HG02852 (cell line): ENCODE results near the gene SYT1.

Source experiments
- ATAC-seq: cut with Tn5 transposase; IDR thresholded peaks from one replicate; pipeline ENCODE4 v1.9.1; 2021; ENCODE audit warnings: mild to moderate bottlenecking, moderate library complexity; ENCODE audit not compliant: unreplicated experiment

Gene SYT1

DNA sequence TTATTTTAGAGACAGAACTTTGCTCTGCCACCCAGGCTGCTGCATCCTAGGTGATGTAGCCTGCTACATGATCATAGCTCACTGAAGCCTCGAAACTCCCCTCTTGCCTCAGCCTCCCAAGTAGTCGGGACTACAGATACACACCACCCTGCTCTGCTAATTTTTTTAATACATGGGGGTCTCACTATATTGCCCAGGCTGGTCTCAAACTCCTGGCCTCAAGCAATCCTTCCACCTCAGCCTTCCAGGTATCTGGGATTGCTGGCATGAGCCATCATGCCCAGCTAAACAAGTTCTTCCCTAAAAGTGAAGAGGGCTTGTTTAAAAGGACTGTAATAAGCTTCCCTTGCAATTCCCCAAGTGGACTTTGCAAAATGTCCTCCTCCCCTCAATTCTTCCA, 515.8 kb downstream of the SYT1 start:
- ATAC-seq: no peak

DNA sequence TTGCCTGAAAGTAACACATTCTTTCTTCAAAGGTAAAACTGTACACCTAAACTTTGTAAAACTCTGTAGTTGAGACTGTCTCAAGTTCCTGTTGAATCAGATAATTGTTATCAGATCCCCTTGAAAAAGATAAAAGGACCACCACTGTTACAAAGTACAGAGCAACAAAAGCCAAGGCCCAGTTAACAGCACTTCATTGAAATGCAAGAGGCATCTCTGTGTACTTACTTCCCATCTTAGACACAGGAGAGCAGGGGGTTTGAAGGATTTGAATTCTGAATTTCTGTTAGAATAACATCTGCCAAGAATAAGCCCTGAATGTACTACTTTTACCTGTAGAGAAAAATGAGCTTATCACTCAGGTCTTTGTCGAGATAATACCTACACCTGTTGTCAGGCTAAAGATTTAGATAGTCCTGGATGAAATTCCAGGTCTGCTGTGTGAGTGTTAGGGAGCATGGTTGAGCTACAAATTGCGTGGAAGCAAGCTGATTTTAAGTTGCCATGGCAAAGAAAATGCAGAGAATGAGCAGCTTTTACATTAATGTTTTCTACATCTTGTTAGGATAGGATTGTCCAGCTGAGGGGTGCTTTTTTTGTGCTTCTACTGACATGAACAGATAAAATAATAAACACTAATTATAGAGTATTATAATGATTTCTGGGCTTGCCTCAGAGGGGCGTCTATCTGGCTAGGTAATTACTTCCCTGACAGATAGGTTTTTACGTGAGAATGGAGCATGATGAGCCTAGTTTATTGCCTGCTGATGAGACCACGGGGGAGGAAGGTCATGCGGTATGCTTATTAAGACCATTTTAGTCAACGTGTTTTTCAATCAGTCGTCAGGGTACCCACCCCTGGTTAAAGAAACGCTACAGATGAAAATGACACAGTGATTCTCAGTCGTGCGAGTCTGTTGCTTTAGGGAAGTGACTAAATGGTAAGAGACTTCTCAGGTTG, 517.0 kb downstream of the SYT1 start:
- no peak for ATAC-seq

DNA sequence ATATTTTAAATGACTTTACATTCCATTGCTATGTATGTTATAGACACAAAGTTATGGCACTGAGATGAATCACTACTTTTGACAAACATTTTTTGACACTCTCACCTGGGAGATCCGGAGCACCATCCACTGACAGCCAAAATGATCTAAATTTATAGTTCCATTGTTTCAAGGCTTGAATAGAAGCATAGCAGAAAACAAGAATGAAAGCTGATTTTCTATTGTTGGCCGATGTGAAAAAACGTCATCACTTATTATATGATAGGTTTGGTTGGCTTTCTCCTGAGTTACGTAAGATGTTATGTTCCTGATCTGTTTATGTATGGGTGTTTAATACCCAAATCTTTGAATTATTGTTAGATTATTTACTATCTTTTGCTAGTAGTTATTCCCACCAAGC, 520.0 kb downstream of the SYT1 start:
- no peak for ATAC-seq

DNA sequence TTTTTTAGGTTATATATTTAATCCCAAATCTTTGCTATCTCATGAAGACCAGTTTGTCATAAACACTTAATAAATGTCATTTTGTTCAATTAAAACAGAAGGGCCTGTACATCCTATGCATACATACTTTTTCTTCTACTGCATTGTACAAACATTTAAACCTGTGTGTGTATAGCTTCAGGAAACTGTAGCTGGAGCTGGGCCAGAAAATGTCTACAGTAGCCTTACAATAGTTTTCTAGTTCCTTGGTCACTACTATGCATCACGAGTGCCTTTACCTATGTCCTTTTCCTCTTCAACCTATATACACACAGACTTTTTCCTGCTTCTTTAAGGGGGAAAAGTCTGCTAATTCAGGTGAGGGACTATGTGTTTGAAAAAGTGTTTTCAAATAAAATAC, 523.4 kb downstream of the SYT1 start:
- ATAC-seq: no peak

DNA sequence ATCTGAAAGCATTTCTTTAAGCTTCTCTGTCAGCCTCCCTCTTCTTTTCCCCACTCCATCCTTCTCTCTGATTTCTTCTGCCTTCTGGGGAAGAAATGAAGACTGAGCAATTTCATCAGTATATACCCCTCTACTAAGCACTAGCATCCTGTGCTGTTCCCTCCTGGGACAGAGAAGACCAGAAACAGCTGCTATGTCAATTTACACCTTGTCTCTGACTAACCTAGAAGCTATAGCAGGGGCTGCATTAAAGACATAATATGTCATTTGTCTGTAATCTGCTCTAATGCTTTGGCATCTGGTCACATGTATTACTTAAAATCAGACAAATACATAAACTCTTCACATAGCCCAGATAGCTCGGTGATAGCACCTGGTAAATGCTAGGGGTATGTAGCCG, 529.3 kb downstream of the SYT1 start:
- no peak for ATAC-seq

DNA sequence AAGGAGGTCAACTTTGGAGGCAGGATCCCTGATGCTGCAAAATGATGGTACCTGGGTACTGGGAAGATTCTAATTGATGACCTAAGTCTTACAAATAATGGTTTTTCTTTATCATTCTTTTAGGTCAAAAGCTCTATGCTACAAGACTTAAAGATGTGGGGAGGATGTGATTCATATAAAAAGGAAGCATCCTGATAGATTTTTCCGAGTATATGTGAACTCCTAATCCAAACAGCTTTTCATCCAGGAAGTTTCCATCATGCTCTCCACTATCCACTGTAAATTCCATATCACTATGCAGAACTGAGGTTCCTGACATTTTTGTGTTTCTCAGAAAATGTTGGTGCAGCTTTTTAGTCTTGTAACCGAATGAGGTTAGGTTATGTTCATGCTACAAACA, 533.0 kb downstream of the SYT1 start:
- ATAC-seq: no peak

DNA sequence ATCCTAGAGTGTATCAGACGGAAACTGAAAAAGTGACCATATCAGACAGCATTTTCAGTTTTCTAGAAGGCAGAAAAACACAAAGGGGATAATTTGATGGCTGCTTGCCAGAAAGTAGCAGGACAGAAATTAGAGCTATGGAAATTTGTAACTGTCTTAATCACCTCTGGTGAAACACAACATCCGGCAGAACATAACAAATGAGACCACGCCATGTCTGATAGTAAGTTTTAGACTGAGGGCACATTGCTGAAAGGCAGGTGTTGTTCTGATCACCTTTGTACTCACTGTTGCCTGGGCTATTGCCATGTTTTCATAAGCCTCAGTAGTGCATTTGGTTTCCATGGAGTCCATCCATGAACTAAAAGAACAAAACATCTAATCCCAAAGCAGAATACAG, 535.9 kb downstream of the SYT1 start:
- ATAC-seq: no peak

DNA sequence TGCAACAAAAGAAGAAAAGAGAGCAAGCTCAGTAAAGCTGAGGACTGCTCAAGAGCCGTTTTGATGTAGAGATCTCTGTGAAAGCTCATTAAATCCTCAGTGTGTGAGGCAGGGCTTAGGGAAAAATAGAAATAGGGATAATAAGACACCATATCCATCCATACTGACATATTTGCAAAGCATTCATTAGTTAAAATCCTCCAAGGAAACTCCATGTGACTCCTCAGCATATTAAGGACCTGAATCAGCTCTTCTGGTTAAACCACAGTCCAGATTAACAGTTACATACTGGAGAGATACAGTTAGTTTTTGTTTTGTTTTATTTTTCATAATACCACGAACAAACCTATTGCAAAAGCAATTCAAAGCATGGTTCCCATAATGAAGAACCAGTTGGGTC, 538.0 kb downstream of the SYT1 start:
- ATAC-seq: no peak

DNA sequence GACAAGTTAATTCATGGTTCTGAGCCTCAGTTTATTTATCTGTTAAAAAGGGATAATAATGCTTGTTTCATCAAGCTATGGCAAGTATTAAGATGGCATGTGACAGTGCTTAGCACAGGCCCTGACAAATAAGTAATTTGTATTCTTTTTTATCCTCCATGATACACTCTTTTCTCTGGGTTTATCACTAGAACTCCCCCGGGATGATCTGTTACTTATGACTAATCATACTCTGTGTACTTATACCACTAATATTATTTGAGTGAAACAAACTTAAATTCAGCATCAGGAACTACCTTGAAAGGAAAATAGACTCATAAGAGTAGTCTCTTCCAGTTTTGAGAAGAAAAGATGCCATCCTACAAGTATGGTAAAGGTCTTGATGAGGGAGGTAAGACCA, 542.4 kb downstream of the SYT1 start:
- no peak for ATAC-seq

DNA sequence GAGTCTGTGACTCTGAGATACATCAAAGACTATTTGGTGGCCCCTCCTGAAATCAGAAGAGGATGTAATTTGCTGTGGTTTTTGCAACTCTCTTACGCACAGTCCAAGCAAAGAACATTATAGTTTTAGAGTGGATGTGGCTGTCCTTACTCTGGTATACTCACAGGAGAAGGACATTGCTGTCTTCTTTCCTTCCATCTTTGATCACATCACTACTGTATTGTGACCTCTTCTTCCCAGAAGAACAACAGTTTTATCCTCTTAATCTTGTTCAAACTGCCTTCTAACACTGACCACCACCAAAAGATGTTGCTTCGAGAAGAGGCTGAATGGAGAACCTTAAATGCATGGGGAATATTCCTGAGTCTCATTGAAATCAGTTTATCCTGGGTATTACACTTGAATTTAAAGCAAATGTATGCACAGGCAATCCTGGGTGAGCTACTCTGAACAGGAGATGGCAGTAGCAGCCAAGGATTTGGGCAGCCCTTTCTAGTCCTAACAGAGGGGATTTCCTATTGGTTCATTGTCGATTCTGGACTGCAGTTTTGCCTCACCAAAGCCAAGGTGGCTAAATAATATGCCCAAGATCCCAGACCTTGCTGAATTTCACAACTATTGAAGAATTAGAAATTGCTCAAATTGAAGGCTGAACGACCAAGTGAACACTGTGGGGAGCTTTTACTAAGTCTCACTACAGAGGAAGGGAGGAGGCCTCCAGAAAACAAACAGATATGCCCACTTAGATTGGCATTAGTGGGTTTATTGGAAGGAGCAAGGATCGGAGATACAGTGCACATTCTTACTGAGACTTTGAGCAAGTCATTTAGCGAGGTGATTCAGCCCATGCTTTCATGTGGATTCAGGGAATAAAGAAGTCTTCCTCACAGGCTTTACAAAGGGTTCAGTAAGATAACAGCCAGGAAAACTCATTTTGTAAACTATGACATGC, 543.4 kb downstream of the SYT1 start:
- peak; percentile 89 for ATAC-seq

DNA sequence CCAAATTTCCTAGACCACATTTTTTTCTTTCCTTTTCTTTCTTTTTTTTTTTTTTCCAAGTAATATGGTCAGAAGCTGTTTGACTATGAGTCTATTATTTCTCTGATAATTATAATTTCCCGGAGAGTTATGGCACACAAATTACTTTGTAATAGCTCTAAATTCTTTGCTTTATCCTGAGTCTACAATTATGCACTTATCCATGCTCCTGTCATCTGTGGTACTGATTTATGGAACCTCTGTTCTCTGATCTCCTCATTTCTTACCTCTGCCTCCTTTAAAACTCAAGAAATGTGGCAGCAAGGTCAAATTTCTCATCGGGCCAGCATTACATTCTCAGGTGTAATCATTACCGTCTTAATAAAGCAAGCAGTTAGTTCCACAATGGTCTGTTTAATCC, 544.1 kb downstream of the SYT1 start:
- no peak for ATAC-seq

DNA sequence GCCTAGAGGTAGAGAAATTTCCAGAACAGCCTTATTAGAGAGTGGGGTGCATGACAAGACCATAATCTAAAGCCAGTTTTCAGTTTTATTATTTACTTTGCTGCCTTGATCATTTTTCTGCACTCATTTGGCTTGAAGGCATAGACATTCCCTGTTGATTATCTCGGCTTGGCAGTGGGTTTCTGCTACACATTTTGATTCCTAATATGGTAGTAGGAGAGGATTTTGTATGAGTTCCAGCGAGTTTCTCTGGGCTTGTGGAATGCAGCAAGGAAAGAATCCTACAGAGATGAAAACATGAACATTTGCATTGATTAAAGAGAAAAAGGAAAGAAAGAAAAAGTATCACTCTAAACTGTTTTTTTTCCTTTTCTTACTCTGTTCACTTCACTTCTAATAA, 545.0 kb downstream of the SYT1 start:
- no peak for ATAC-seq

DNA sequence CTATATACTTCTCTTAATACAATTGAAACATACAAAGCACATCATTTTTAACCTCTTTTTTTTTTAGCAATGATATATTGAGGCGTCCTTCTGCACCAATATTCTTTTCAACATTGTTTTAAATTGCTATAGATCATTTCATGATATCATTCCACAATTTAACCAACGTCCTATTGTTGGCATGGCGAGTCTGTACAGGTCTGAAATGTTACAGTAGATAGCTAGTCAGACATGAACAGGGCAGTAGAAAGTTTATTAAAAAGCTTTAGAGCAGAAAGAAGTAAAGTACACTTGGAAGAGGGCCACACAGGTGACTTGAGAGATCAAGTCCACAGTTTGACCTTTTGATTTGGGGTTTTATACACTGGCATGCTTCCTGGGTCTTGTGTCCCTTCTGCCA, 547.2 kb downstream of the SYT1 start:
- ATAC-seq: no peak

DNA sequence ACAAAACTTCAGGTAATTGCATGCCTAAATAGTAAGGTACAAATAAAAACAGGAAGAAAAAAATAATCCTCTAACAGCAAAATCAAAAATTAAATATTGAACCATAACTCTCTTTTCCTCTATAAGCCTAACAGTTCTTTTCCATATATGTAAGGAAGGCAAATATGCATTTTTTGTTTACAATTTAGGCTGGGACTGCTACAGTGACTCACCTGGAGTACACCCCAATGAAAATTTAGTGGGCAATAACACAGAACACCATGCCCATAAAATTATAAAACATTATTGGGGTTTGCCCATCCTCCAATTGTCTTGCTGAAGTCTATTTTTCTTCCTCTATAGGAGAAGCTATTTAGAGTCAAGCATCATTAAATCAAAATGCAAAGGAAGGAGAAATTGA, 549.2 kb downstream of the SYT1 start:
- ATAC-seq: no peak

DNA sequence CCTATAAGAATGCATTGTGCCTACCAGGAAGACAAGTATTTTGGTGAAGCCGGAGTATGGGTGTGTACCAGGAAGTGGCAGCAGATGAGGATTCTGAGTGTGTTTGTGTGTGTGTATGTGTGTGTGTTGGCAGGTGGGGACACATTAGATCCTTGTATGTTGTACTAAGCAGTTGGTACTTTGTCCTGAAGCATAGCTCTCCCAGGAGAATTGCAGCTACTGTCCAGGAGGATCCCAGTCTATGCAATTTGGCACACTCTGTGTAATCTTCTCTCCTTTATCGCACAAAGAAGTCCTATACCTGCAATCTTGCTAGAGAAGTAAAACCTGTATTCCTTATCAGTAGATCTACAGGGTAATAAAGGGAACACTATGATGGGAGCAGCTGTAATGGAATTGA, 549.7 kb downstream of the SYT1 start:
- no peak for ATAC-seq

DNA sequence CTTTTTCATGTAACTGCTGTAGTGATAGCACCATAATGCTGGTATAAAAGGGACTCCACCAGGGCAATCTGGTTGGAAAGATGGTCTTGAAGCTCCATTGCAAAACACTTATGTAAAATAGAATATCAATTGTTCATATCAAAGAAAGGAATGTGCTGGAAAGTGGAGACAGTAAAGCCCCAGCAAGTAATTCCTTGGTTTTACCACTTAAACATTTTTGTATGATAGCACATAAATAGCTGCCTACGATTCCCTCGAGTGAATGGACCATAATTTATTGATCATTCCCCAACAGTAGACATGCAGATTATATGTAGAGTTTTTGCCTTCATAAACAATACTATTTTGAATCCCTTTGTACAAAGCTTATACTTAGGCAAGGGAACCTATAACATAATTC, 550.7 kb downstream of the SYT1 start:
- no peak for ATAC-seq

DNA sequence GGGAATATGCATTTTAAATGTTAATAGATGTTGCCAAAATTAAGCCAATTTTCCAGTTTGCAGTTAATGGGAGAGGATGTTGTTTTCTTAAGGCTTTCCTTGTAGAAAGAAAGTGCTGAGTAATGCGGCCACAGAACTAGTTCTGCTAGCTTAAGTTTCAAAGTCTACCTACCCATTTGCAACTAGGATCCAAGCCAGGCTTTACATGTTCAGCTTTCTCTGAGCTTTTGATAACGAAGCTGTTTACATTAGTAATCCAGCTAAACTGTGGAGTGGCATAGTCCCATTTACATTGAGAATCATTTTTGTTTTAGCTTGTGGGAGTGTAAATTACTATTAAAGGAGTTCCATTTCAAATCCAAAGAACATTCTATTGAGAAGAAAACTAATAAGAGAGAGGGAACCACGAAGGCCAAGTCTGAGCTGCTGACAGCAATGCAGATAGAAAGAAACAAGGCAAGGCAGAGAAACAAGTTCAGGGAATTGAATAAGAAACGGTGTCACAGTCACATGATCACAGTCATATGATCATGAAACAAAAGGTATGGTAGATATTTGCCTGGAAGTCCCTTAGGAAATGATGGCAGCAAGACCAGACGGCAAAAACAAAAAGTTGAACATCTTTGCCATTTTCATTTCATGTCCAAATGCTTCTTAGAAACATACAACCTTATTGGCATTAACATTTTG, 551.3 kb downstream of the SYT1 start:
- no peak for ATAC-seq

DNA sequence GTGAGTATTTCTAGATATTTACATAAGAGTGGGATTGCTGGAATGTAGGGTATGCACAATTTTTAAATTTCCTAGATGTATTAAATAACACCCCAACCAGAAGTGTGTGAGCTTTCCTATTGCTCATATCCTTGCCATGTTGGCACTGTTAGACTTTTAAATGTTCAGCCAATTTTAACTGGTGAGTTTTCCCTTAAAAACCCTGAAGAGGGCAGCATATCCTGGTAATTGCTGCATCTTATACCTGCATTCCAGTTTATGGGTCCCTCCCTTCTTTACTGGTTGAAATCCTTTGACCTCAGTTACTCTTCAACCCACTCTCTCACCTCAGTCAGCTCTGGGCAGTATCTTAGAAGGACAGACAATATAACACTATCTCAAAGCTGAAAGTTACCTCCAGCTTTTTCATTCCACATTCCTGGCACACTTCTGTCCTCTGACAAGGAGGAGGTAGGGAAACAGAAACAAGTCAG, 555.6 kb downstream of the SYT1 start:
- no peak for ATAC-seq

DNA sequence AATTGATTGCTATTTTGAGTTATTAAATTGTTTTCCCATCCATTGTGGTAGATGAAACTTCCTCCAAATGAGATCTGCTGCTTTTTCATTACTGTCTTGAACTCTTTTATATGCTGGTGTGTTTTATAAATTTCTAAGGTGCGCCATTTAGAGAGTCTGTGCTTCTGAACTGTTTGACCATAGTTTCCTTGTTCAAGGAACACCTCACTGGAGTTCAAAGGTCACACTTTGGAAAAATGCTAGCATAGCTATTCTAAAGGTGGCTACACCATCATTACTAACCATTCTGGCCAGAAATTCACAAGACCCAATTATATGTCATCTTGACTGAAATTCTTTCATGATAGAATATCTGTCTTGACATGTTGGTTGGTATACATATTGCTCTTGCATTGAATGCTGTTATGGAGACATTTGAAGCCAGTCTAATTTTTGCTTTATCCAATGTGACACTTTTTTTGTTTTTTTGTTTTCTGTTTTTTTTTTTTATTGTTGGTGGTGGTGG, 556.7 kb downstream of the SYT1 start:
- ATAC-seq: no peak

DNA sequence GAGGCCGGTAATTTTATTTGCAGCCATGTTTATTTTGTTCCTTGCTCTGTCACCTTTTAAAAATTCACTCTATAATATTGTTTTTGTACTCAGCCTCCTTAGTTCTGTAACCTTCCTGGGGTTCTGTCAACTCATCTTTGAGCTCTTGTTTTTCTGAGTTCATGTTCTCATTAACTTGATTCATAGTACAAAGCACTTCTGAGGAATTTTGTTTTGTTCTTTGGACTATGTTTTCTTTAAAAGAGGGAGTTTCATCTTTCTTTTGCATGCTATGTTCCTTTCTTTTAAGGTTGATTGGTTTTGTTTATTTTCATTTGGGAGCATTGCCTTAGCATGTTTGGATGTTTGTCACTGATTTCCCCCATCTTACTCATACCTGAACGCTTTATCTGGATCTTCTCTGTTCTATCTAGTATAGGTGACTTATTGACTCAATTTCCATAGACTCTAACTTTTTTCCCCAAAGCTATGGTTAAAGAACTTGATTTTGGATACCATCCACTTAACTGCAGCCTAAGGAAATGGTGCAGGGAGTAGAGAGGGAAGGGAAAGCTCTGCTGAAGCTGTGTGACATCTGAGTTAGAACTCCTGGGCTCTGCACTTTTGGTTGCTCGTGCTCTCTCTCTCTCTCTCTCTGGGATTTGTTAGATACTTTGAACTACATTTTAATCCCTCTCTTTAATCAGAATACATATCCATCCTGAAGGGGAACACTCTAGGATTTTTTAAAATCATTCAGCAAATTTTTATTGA, 557.7 kb downstream of the SYT1 start:
- no peak for ATAC-seq
